HG03558 (cell line): ENCODE results near the gene PAK1.
"Not testable (repeated sequence)": the region's sequence is repeated elsewhere in the genome, so short reads cannot be mapped to it uniquely, and the experiment has no call there.

Experiments used
- ATAC-seq: cut with Tn5 transposase; IDR thresholded peaks from one replicate; pipeline ENCODE4 v1.9.1; 2021; ENCODE audit warnings: moderate number of reproducible peaks; ENCODE audit not compliant: unreplicated experiment; ENCODE audit errors: extremely low read depth

The PAK1 gene

GRCh38 chr11:77322926-77323590 is 150.8 kb downstream of the PAK1 start:
- no peak for ATAC-seq

- no peak for ATAC-seq
Measured at GRCh38 chr11:77322506-77322905, 151.4 kb downstream of the PAK1 start.

DNA sequence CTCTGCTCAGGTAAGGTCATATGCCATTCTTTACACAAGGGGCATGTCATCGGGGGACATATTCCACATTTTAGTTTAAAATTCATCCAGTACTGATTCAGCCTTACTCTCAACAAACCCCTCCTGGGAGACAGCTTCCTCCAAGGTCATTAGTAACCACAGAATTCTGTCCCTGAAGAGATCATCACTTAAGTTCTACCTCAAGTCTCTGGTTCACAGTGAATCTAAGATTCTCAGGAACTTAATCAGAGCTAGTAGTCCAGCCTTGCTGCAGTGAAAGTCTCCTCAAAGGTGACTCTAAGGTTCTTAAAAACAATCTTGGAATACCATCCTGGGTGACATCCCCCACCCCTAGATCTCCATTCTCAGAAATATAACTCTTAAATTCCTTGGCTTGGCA is 153.5 kb downstream of the PAK1 start:
- ATAC-seq = no peak

DNA sequence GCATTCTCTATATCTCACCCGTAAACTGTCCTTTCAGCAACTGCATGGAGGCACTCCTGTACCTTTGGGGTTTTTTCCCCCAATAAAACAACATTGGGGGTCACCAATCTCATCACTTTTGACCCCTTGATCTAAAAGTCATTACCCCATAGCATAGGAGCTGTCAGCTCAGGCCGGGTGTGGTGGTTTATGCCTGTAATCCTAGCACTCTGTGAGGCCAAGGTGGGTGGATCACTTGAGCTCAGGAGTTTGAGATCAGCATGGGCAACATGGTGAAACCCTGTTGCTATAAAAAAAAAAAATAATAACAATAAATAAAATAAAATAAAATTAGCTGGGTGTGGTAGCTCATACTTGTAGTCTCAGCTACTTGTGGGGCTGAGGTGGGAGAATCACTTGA is 155.3 kb downstream of the PAK1 start:
- no peak for ATAC-seq

- ATAC-seq = no peak
Measured at GRCh38 chr11:77316733-77317342, 157.1 kb downstream of the PAK1 start.

- ATAC-seq = no peak
Measured at GRCh38 chr11:77312107-77312506, 161.8 kb downstream of the PAK1 start.

GRCh38 chr11:77311701-77312100 is 162.2 kb downstream of the PAK1 start:
- no peak for ATAC-seq

DNA sequence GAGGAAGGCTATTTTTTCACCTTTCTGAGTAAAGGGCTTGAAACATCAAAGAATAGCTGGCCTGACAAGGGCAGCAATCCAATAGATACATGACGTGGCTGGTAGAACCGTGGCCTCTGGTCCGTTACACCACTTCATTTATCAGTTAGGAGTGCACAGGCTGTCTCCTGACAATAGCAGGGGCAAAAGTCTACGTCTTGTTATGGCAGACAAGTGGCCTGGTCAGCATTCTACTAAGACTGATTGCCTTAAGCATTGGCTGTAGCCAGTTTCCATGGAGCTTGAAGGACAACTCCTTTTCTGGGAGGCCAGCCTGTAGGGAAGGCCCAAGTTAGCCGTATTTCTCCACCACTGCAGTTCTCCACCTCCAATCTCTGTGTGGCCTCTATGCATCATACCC is 163.2 kb downstream of the PAK1 start:
- no peak for ATAC-seq

- ATAC-seq = no peak
Measured at GRCh38 chr11:77309401-77310085, 164.4 kb downstream of the PAK1 start.

DNA sequence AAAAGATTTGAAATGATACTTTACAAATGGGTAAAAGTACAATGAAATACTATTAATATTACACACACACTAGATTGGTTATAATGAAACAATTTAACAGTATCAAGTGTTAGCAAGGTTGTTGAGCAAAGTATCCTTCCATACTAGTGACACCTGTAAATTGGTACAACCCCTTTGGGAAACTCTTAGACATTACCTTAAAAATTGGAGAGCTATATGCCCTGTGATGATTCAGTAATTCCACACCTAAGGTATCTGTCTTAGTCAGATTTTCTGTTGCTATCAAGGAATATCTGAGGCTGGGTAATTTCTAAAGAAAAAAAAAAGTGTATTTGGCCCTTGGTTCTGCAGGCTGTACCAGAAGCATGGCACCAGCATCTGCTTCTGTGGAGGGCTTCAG is 165.1 kb downstream of the PAK1 start:
- ATAC-seq = no peak

DNA sequence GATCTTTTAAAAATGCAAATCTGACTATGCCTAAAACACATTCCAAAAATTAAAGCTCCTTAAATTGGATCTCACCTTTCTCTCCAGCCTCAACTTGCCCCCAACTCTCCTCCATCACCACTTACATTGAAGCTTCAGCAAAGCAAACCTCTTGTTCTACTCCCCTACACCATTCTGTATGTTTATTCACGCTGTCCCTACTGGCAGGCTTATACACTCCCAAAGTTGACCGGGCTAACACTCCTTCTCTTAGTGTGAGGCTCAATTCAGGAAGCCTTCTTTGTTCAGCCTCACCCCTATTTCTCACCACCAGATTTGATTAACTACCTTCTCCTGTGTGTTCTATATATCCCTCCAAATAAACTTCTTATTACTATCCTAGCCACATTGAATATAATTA is 170.6 kb downstream of the PAK1 start:
- ATAC-seq = no peak

GRCh38 chr11:77302752-77303151 is 171.1 kb downstream of the PAK1 start:
- ATAC-seq = no peak

DNA sequence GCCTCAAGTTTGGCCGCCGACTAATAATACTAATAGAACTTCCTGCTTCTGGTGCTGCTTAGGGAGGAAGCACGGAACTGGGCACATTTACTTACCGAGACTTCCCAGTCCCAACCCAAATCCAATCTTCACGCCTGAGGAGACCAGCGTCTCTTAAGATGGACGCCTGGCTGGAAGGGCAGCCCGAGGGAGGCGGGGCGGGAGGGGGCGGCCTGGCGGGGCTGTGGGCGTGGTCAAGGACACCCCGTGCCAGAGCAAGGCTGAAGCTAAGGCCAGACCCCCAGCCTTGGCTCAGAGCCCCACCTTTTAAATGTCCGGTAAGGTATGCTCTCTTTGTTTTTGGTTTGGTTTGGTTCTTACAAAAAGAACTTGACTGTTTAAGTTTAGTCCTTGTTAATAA is 172.4 kb downstream of the PAK1 start, which contains the start of gene GDPD4:
GDPD4 (minus strand) TSS at position 177 of the 400 bp plus-strand sequence. CDS start 16,549 bp downstream, outside the sequence.
- no peak for ATAC-seq

DNA sequence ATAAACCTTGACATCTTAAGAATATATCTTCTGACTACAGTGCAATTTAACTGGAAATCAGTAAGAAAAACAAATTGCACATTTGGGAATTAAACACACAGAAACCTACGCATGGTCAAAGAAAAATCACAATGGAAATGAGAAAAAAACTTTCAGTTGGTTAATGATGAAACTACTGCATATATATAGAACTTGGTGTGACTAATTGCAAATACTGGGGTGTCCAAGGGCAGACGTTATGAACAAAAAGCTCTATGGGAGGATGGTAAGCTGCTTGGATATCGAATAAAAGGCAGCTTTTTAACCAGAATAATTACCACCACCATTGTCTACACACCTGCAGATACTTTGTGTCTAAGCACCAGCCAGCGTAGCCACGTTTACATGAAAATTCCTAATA is 173.2 kb downstream of the PAK1 start:
- ATAC-seq = no peak

DNA sequence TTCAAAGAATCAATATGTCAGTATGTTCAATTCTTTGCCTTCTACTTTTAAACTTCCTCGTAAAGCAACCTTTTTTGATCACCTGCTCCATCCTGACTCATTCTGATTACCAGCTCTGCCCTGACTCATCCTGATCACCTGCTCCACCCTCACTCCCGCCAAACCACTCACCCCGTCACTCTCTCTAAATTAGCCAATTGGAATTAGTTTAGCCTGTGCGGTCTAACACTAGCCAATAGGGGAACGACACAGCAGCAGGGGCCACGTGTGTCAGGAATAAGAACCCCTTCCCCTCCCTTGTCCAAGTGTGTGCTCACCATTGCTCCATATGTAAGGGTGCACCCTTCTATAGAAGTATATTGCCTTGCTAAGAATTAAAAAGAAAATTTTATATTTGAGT is 173.9 kb downstream of the PAK1 start:
- not testable (repeated sequence) for ATAC-seq

DNA sequence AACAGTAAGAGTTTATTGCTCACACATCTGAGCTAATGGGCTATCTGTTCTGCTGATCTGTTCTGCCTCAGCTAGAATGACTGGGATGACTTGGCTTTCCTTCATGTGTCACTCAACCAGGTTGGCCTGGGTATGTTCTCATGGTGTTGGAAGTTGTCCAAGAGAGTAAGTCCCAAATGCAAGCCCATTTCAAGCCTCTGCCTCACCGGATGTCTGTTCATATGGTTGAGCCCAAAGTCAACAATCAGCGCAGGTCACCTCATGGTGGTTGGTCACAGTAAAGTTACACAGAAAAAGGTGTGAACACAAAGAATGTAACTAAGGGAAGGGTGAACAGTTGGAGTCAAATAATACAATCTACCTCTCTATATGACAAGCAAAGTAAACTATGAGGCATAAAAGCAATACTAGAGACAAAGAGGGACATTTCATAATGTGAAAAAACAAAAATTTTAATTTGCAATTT is 174.3 kb downstream of the PAK1 start:
- no peak for ATAC-seq

GRCh38 chr11:77294040-77294439 is 179.9 kb downstream of the PAK1 start:
- ATAC-seq = no peak

- no peak for ATAC-seq
Measured at GRCh38 chr11:77289737-77290136, 184.2 kb downstream of the PAK1 start.

DNA sequence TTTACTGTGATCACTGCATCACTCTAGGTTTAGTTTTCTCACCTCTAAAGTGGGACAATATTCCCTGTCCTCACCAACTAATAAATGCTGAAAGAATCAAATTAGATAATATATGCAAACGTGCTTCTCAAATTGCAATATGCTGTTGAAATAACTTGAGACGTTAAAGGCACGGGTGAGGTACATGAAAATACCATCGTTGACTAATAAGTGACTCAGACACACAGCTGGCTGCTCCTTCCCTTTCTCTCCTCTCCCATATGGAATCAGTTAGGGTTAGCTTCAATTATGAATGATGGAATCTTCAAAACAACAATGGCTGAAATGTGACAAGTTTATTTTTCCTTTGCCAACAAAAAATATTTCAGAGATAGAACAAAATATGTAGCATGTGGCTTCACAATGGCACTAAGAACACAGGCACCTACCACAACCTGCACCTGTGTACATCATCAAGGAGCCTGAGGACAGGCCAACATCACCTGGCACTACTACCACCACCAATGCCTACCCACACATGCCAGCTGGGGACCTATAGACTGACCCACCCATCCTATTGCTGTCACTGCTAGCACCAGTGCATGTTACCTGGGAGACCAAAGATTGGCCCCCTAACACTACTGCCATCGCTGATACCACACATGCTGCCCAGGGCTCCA is 186.2 kb downstream of the PAK1 start:
- no peak for ATAC-seq

DNA sequence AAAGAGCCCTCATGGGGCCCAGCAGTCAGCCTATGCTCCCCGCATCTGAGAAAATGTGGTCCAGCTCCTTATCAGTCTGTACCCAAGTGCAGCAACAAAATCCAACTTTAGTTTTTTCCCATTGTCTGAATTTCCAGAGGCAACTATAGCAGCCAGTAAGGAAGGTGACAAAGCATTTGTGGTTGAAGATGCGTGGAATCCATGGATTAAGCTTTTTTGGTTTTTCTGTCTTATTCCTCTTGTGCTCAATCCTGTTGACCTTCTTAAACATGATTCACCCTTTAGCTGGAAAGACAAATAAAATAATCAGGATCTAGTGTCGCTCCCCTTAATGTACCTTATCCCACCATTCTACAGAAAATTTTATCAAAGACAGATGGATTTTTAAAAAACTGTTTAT is 186.8 kb downstream of the PAK1 start:
- no peak for ATAC-seq
